Esophagus muscularis mucosa (tissue), 4 donors: Measurements from ENCODE around the gene PHF23. TPM values are rescaled to one million over a fixed set of nuclear protein-coding genes. Genes with fewer than 3 reads are reported as not detected.

Experiments
- DNase-seq: peaks from one replicate; pipeline ENCODE4 v3.0.0-alpha.2; 2017; ENCODE audit errors: extremely low spot score
- H3K27ac ChIP-seq, 4 donors: fragments of 200-600 bp; sonication (generic); replicated peaks in 1 of 4; 1 replicate in 3 of 4; 2 replicates in 1 of 4; pipeline ENCODE4 v1.5.1; 2016 to 2019; ENCODE audit warnings: mild to moderate bottlenecking in 1 of 4
- H3K27me3 ChIP-seq, 4 donors: fragments of 200-600 bp; sonication (generic); one replicate each; pipeline versions ENCODE4 v1.5.1 to v1.6.0; 2016 to 2019
- H3K36me3 ChIP-seq, 4 donors: fragments of 200-600 bp; sonication (generic); one replicate each; pipeline ENCODE4 v1.5.1; 2016 to 2019
- H3K4me1 ChIP-seq, 4 donors: fragments of 200-600 bp; sonication (generic); one replicate each; pipeline ENCODE4 v1.5.1; 2016 to 2019
- H3K4me3 ChIP-seq, 4 donors: fragments of 200-600 bp; sonication (generic); 1 replicate in 2 of 4; 2 replicates in 2 of 4; pipeline ENCODE4 v1.5.1; 2016 to 2019; ENCODE audit warnings: mild to moderate bottlenecking in 4 of 4, moderate library complexity in 1 of 4
- H3K9me3 ChIP-seq, 4 donors: fragments of 200-600 bp; sonication (generic); 1 replicate in 3 of 4; 2 replicates in 1 of 4; pipeline ENCODE4 v1.5.1; 2016 to 2019
- CTCF ChIP-seq, 3 experiments: fragments of 200-600 bp in 2 of 3; fragments of 450-650 bp in 1 of 3; sonication (generic) in 2 of 3; IDR thresholded peaks; one replicate each; pipeline ENCODE4 v1.5.1; 2017 to 2019; ENCODE audit warnings: antibody characterized with exemption in 3 of 3, mild to moderate bottlenecking in 2 of 3, moderate library complexity in 1 of 3
- EP300 ChIP-seq: sonication (generic); formaldehyde crosslinking; IDR thresholded peaks from one replicate; pipeline ENCODE4 v1.6.1; 2017; ENCODE audit warnings: antibody characterized with exemption
- POLR2A ChIP-seq: fragments of 450-650 bp; IDR thresholded peaks from one replicate; pipeline ENCODE4 v1.6.1; 2017; ENCODE audit warnings: antibody characterized with exemption, moderate library complexity, mild to moderate bottlenecking, low read depth
- POLR2AphosphoS5 ChIP-seq, 2 donors: sonication (generic); formaldehyde crosslinking; IDR thresholded peaks; one replicate each; pipeline ENCODE4 v1.6.1; 2017; ENCODE audit warnings: antibody characterized with exemption in 2 of 2
- WGBS: methylation state at CpG from one replicate; pipeline ENCODE4 v1.1.5; 2018; 5-methylcytosine and 5-hydroxymethylcytosine counted together
- intact Hi-C: fragments of 100-400 bp; cut with DNase I; formaldehyde crosslinking; loops from one replicate; pipeline ENCODE4 v1.15.1; 2023
- total RNA-seq, 4 donors: library from RNA; depleted of rRNA; stranded (reverse); fragments of >200 nt; gene quantifications; one replicate each; pipeline versions ENCODE4 v1.1.0 to v1.2.1, GENCODE V29; 2016

PHF23 gene
- total RNA-seq, 4 donors from 2014 or later, result 21.6 to 38.1 (median 24.8) TPM

GRCh38 chr17:7262192-7262934, 23.1 kb upstream of the PHF23 start, which contains the start of gene CLDN7:
TSS of gene CLDN7 (minus strand) at chr17:7262478. CDS start at chr17:7262043, 435 bp downstream.
- WGBS, result 8% methylated on average over 48 of the region's 64 CpGs
- no peak for DNase-seq
- no peak for TF ChIP-seq CTCF (IDR thresholded peaks at IDR 0.05)
- no peak for TF ChIP-seq POLR2AphosphoS5 (IDR thresholded peaks at IDR 0.05)
- TF ChIP-seq EP300, result no peak
- H3K27ac ChIP-seq, result peak within 1 kb of the TSS in 2 of 4 donors; percentile 10 to 24
- H3K4me1 ChIP-seq, result peaks cover 25 to 40% (median 30%) of the 10 kb centered on the region in 4 donors
- H3K36me3 ChIP-seq, result peaks cover 19 to 25% (median 23%) of the 10 kb centered on the region in 4 donors
- H3K9me3 ChIP-seq, result no peaks in the 10 kb centered on the region
- intact Hi-C loops, result no loop called here
- peaks cover 17 to 63% (median 37%) of the 10 kb centered on the region in 4 donors for H3K27me3 ChIP-seq
- H3K4me3 ChIP-seq, result peak within 1 kb of the TSS; percentile 44 to 64 (median 52)

GRCh38 chr17:7261379-7262191, 22.3 kb upstream of the PHF23 start:
- Histone ChIP-seq H3K9me3 (no peaks in the 10 kb centered on the region), H3K4me3 (peak overlapping the region; percentile 44 to 64 (median 52)), H3K36me3 (peaks cover 22 to 33% (median 31%) of the 10 kb centered on the region in 4 donors), H3K27ac (peak overlapping the region in 1 of 4 donors; percentile 10), H3K27me3 (peaks cover 17 to 60% (median 36%) of the 10 kb centered on the region in 4 donors), H3K4me1 (peaks cover 25 to 40% (median 30%) of the 10 kb centered on the region in 4 donors)
- TF ChIP-seq POLR2AphosphoS5 (IDR thresholded peaks at IDR 0.05), result no peak
- TF ChIP-seq POLR2A, result no peak
- TF ChIP-seq EP300, result no peak
- TF ChIP-seq CTCF (IDR thresholded peaks at IDR 0.05), result no peak
- intact Hi-C loops, result no loop called here
- no peak for DNase-seq
- 16% methylated on average over 7 of the region's 71 CpGs for WGBS

DNA sequence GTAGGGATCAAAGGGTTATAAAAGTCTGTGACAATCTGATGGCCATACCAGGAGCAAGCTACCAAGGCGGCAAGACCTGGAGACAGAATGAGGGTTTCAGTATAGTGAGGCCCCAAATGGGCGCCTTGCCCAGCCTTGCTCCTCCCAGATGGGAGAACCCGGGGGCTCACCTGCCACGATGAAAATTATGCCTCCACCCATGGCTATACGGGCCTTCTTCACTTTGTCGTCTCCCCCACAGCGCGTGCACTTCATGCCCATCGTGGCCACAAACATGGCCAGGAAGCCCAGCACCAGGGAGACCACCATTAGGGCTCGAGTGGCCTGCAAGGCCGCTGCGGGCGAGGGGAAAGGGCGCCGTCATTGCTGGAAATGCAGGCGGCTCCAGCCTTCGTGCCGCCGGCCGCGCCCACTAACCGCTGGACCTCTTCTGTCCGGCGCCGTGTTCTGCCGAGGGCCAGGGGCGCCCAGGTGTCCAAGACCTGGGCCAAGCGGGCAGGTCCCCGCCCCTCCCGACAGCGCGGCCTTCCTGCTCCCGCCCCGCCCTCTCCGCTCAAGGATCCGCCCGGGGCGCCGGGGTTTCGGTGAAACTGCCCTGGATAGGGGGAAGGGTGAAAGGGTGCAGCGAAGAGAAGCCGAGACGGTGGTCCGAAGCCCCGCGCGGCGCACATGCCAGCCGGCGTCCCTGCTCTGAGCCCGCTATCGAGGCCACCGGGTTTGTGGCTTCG, 21.6 kb upstream of the PHF23 start:
- intact Hi-C loops, result no loop called here
- peaks cover 17 to 55% (median 36%) of the 10 kb centered on the region in 4 donors for H3K27me3 ChIP-seq
- WGBS, result 21% methylated on average over 16 of the region's 54 CpGs
- H3K4me3 ChIP-seq, result peak overlapping the region; percentile 44 to 64 (median 52)
- TF ChIP-seq POLR2A (no peak), POLR2AphosphoS5 (IDR thresholded peaks at IDR 0.05) (peak in 1 of 2 donors; percentile 24), CTCF (IDR thresholded peaks at IDR 0.05) (no peak), EP300 (no peak)
- H3K9me3 ChIP-seq, result no peaks in the 10 kb centered on the region
- no peak for DNase-seq
- H3K4me1 ChIP-seq, result peaks cover 25 to 40% (median 30%) of the 10 kb centered on the region in 4 donors
- peak overlapping the region in 2 of 4 donors; percentile 10 to 27 for H3K27ac ChIP-seq
- H3K36me3 ChIP-seq, result peaks cover 28 to 40% (median 38%) of the 10 kb centered on the region in 4 donors

GRCh38 chr17:7260151-7260550, 20.9 kb upstream of the PHF23 start:
- no peaks in the 10 kb centered on the region for H3K9me3 ChIP-seq
- H3K4me1 ChIP-seq, result peaks cover 25 to 40% (median 30%) of the 10 kb centered on the region in 4 donors
- peaks cover 32 to 47% (median 45%) of the 10 kb centered on the region in 4 donors for H3K36me3 ChIP-seq
- H3K27ac ChIP-seq, result no peak overlapping the region
- 84% methylated on average over 3 of the region's 4 CpGs for WGBS
- TF ChIP-seq EP300 (no peak), CTCF (IDR thresholded peaks at IDR 0.05) (no peak), POLR2AphosphoS5 (IDR thresholded peaks at IDR 0.05) (no peak), POLR2A (no peak)
- no peak for DNase-seq
- H3K27me3 ChIP-seq, result peaks cover 17 to 49% (median 36%) of the 10 kb centered on the region in 4 donors
- intact Hi-C loops, result no loop called here
- H3K4me3 ChIP-seq, result no peak overlapping the region
